SK-N-SH treated with all-trans-retinoic acid at 6 μM for 48 hours (cell line): Measurements from ENCODE around the gene OCIAD1.

ENCODE experiments used
- ATAC-seq: fragments of 200-7000 bp; cut with Tn5 transposase; 3 replicates; pipeline ENCODE4 v1.9.1; 2020; ENCODE audit warnings: mild to moderate bottlenecking, moderate library complexity
- ARNTL ChIP-seq: fragments of 450-650 bp; formaldehyde crosslinking; IDR thresholded peaks from 2 replicates; pipeline ENCODE4 v1.5.0; 2020; ENCODE audit warnings: low read depth, mild to moderate bottlenecking, moderate library complexity, borderline replicate concordance
- BACH2 ChIP-seq: fragments of 250-450 bp; sonication (Bioruptor Pico); IDR thresholded peaks from 2 replicates; pipeline ENCODE4 v1.9.0; 2021; ENCODE audit warnings: mild to moderate bottlenecking, borderline replicate concordance
- CSDC2 ChIP-seq: fragments of 250-450 bp; sonication (Bioruptor Pico); IDR thresholded peaks from 2 replicates; pipeline ENCODE4 v1.5.0; 2020; ENCODE audit warnings: mild to moderate bottlenecking, moderate library complexity
- ESRRG ChIP-seq: fragments of 250-450 bp; sonication (Bioruptor Pico); IDR thresholded peaks from 2 replicates; pipeline ENCODE4 v1.6.1; 2021; ENCODE audit warnings: mild to moderate bottlenecking
- GLIS3 ChIP-seq: fragments of 250-450 bp; sonication (Bioruptor Pico); IDR thresholded peaks from 2 replicates; pipeline ENCODE4 v1.5.0; 2020; ENCODE audit warnings: mild to moderate bottlenecking, moderate library complexity
- ISL1 ChIP-seq: fragments of 250-450 bp; sonication (Bioruptor Pico); IDR thresholded peaks from 2 replicates; pipeline ENCODE4 v2.1.2; 2022; ENCODE audit warnings: mild to moderate bottlenecking, moderate library complexity
- OSR1 ChIP-seq: fragments of 250-450 bp; sonication (Bioruptor Pico); IDR thresholded peaks from 2 replicates; pipeline ENCODE4 v1.8.0; 2022; ENCODE audit warnings: moderate library complexity, mild to moderate bottlenecking, inconsistent platforms
- PATZ1 ChIP-seq: fragments of 250-450 bp; sonication (Bioruptor Pico); IDR thresholded peaks from 2 replicates; pipeline ENCODE4 v1.8.0; 2020; ENCODE audit warnings: mild to moderate bottlenecking, moderate library complexity, borderline replicate concordance
- POU6F1 ChIP-seq: fragments of 250-450 bp; sonication (Bioruptor Pico); IDR thresholded peaks from 2 replicates; pipeline ENCODE4 v1.8.0; 2021; ENCODE audit warnings: low read depth, mild to moderate bottlenecking, moderate library complexity, borderline replicate concordance
- PPARA ChIP-seq: fragments of 250-450 bp; sonication (Bioruptor Pico); IDR thresholded peaks from 2 replicates; pipeline ENCODE4 v1.5.0; 2020; ENCODE audit warnings: mild to moderate bottlenecking, borderline replicate concordance
- RARB ChIP-seq: fragments of 250-450 bp; sonication (Bioruptor Pico); IDR thresholded peaks from 2 replicates; pipeline ENCODE4 v1.8.0; 2021; ENCODE audit warnings: mild to moderate bottlenecking, moderate library complexity
- SNAI2 ChIP-seq: fragments of 250-450 bp; sonication (Bioruptor Pico); IDR thresholded peaks from 2 replicates; pipeline ENCODE4 v1.5.0; 2020; ENCODE audit warnings: mild to moderate bottlenecking, moderate library complexity
- TOX ChIP-seq: fragments of 250-450 bp; sonication (Bioruptor Pico); IDR thresholded peaks from 2 replicates; pipeline ENCODE4 v1.8.0; 2021; ENCODE audit warnings: mild to moderate bottlenecking, moderate library complexity, borderline replicate concordance
- TSHZ2 ChIP-seq: fragments of 250-450 bp; sonication (Bioruptor Pico); IDR thresholded peaks from 2 replicates; pipeline ENCODE4 v1.5.0; 2020; ENCODE audit warnings: mild to moderate bottlenecking, moderate library complexity
- ZC3H10 ChIP-seq: fragments of 250-450 bp; sonication (Bioruptor Pico); IDR thresholded peaks from 2 replicates; pipeline ENCODE4 v1.5.1; 2021; ENCODE audit warnings: mild to moderate bottlenecking, moderate library complexity
- ZFP3 ChIP-seq: fragments of 250-450 bp; sonication (Bioruptor Pico); IDR thresholded peaks from 2 replicates; pipeline ENCODE4 v1.5.0; 2020; ENCODE audit warnings: mild to moderate bottlenecking, moderate library complexity
- ZFP30 ChIP-seq: fragments of 450-650 bp; formaldehyde crosslinking; IDR thresholded peaks from 2 replicates; pipeline ENCODE4 v1.5.0; 2022; ENCODE audit warnings: mild to moderate bottlenecking, moderate library complexity
- ZNF565 ChIP-seq: fragments of 450-650 bp; formaldehyde crosslinking; conservative IDR thresholded peaks from 2 replicates; pipeline ENCODE4 v1.5.0; 2020; ENCODE audit warnings: low read depth, mild to moderate bottlenecking, moderate library complexity
- ZNF8 ChIP-seq: fragments of 450-650 bp; formaldehyde crosslinking; IDR thresholded peaks from 2 replicates; pipeline ENCODE4 v1.5.0; 2020; ENCODE audit warnings: mild to moderate bottlenecking, moderate library complexity

OCIAD1 gene

GRCh38 chr4:48827622-48828021 is 3.3 kb upstream of the OCIAD1 start:
- TF ChIP-seq POU6F1, result no peak
- TF ChIP-seq ZFP30 (CRISPR knock-in tag), result no peak
- no peak for TF ChIP-seq PATZ1 (CRISPR knock-in tag)
- ATAC-seq, result no peak

- ATAC-seq, result no peak; the same call in 2 of the 3 replicates
- TF ChIP-seq GLIS3, result no peak
- TF ChIP-seq CSDC2 (CRISPR knock-in tag), result no peak
- TF ChIP-seq ARNTL (CRISPR knock-in tag), result no peak
- TF ChIP-seq ISL1 (CRISPR knock-in tag), result no peak
- TF ChIP-seq ESRRG, result no peak
- no peak for TF ChIP-seq PPARA (CRISPR knock-in tag)
- no peak for TF ChIP-seq OSR1
- no peak for TF ChIP-seq ZFP3 (CRISPR knock-in tag)
- TF ChIP-seq ZC3H10, result no peak
- TF ChIP-seq SNAI2 (CRISPR knock-in tag), result no peak
These were observed 693 bp downstream of the OCIAD1 start for GRCh38 chr4:48831532-48832030.

- ATAC-seq, result no peak
These were observed 1.7 kb downstream of the OCIAD1 start for GRCh38 chr4:48832571-48832970.

GRCh38 chr4:48836658-48837057 is 5.8 kb downstream of the OCIAD1 start:
- no peak for ATAC-seq
- TF ChIP-seq BACH2 (CRISPR knock-in tag) (no peak), RARB (CRISPR knock-in tag) (no peak), CSDC2 (CRISPR knock-in tag) (no peak), GLIS3 (no peak), PPARA (CRISPR knock-in tag) (no peak), PATZ1 (CRISPR knock-in tag) (no peak), ZNF565 (CRISPR knock-in tag) (no peak), TOX (no peak), ZFP30 (CRISPR knock-in tag) (no peak)
- TF ChIP-seq, all 23 proteins: peak for 0

More at GRCh38 chr4:48832571-48832970, 1.7 kb downstream of the OCIAD1 start:
- TF ChIP-seq TOX (no peak), BACH2 (CRISPR knock-in tag) (no peak), PPARA (CRISPR knock-in tag) (no peak), PATZ1 (CRISPR knock-in tag) (no peak), ZC3H10 (no peak), ISL1 (CRISPR knock-in tag) (no peak)

GRCh38 chr4:48841045-48841827 is 10.3 kb downstream of the OCIAD1 start:
- no peak for ATAC-seq
- TF ChIP-seq POU6F1, result no peak
- no peak for TF ChIP-seq PATZ1 (CRISPR knock-in tag)
- no peak for TF ChIP-seq ZNF8 (CRISPR knock-in tag)
- TF ChIP-seq OSR1, result no peak
- no peak for TF ChIP-seq TSHZ2 (CRISPR knock-in tag)
- no peak for TF ChIP-seq GLIS3
